Measurements from ENCODE around the gene ALAS1. TPM values are rescaled to one million over a fixed set of nuclear protein-coding genes. Genes with fewer than 3 reads are reported as not detected.
A peak's percentile ranks its signal among the peaks of the same experiment; 100 is the strongest.

The ALAS1 gene
- total and polyA plus RNA-seq, 8 donors, result 19.6 to 75.3 (median 39.1) TPM

GRCh38 chr3:52174896-52175295 lies 23.1 kb upstream of the ALAS1 start:
- no peak for DNase-seq
- no peaks in the 10 kb centered on the region for H3K36me3 ChIP-seq
- H3K27ac ChIP-seq, result no peak overlapping the region
- no peak for TF ChIP-seq POLR2A (IDR thresholded peaks at IDR 0.05)
- TF ChIP-seq, protein P1, sequence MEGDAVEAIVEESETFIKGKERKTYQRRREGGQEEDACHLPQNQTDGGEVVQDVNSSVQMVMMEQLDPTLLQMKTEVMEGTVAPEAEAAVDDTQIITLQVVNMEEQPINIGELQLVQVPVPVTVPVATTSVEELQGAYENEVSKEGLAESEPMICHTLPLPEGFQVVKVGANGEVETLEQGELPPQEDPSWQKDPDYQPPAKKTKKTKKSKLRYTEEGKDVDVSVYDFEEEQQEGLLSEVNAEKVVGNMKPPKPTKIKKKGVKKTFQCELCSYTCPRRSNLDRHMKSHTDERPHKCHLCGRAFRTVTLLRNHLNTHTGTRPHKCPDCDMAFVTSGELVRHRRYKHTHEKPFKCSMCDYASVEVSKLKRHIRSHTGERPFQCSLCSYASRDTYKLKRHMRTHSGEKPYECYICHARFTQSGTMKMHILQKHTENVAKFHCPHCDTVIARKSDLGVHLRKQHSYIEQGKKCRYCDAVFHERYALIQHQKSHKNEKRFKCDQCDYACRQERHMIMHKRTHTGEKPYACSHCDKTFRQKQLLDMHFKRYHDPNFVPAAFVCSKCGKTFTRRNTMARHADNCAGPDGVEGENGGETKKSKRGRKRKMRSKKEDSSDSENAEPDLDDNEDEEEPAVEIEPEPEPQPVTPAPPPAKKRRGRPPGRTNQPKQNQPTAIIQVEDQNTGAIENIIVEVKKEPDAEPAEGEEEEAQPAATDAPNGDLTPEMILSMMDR (IDR thresholded peaks at IDR 0.05), result no peak
- TF ChIP-seq EP300 (IDR thresholded peaks at IDR 0.05), result no peak
- TF ChIP-seq POLR2AphosphoS5 (IDR thresholded peaks at IDR 0.05), result no peak
- no peaks in the 10 kb centered on the region for H3K27me3 ChIP-seq
- 85 to 91% (median 89%) methylated on average over 9 of the region's 9 CpGs for WGBS, 5 donors
- intact Hi-C loops (cut with DNase I; ENCODE audit: low total_unique reads), result no loop called here
- H3K4me1 ChIP-seq, result peaks cover 0 to 14% (median 11%) of the 10 kb centered on the region in 4 donors
- H3K4me3 ChIP-seq, result no peak overlapping the region
- H3K9me3 ChIP-seq, result no peaks in the 10 kb centered on the region

DNA sequence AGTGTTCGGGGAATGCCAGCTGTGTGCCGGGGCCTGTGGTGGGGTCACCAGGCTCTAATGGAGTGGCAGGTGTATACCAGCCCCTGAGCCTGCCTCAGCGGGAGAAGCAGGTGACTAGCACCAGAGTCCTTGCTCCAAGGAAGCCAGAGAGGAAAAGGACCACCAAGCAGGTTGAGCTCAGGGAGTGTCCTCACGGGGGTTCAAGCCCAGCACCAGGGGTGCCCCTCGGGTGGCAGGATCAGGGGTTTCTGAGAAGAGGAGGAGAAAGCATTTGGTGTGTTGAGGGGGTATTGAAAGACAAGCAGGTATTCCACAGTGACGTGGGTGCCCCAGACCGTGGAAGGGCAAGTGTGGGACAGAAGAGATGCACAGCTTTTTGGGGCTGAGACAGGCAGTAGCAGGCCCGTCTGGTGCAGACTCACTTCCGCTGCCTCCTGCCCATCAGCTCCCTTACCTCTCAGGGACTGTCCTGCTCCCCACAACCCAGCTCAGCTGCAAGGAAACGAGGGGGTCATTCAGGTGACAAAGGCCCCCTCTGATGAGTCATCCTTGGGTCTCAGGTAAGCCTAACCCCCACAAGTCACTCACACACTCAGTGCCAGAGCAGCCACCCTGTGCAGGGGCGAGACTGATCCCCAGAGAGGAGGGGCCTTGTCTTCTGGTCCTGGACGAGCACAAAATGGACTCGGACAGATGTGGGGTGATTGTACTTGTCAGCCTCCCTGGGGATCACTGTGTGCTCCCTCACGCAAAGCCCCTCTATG lies 22.4 kb upstream of the ALAS1 start:
- WGBS, 5 donors, result 87 to 95% (median 92%) methylated on average over 14 of the region's 14 CpGs

DNA sequence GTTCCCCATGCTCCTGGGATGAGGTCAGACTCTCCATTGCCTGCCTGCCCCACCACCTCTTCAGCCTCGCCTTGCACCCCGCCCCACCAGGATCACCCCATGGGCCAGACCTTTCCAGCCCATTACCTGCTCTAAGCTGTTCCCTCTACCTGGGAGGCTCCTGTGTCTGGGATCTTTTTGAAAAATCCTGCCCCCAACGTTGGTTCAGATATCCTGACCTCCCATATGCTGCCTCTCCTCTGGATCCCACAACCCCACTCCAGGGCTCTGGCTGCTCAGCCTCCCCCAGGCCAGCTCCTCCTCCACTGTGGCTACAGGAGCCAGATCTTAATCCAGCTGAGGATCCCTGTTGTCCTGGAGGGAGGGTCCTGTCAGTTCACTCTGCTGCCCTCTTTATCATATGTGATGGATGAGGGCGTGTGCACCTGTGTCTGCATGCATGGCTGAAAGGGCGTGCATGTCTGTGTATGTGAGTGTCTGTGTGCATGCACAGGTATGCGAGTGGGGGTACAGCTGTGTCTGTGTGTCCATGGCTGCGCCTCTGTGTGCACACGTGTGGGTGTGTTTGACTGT lies 21.7 kb upstream of the ALAS1 start:
- no peaks in the 10 kb centered on the region for H3K36me3 ChIP-seq

More for the DNA sequence above, 22.4 kb upstream of the ALAS1 start:
- H3K27me3 ChIP-seq, result no peaks in the 10 kb centered on the region
- no peak overlapping the region for H3K27ac ChIP-seq
- TF ChIP-seq POLR2AphosphoS5 (IDR thresholded peaks at IDR 0.05), result no peak
- H3K9me3 ChIP-seq, result no peaks in the 10 kb centered on the region
- H3K36me3 ChIP-seq, result no peaks in the 10 kb centered on the region
- intact Hi-C loops (cut with DNase I; ENCODE audit: low total_unique reads), result no loop called here
- H3K4me1 ChIP-seq, result peaks cover 0 to 14% (median 11%) of the 10 kb centered on the region in 4 donors
- DNase-seq, result no peak
- no peak overlapping the region for H3K4me3 ChIP-seq

DNA sequence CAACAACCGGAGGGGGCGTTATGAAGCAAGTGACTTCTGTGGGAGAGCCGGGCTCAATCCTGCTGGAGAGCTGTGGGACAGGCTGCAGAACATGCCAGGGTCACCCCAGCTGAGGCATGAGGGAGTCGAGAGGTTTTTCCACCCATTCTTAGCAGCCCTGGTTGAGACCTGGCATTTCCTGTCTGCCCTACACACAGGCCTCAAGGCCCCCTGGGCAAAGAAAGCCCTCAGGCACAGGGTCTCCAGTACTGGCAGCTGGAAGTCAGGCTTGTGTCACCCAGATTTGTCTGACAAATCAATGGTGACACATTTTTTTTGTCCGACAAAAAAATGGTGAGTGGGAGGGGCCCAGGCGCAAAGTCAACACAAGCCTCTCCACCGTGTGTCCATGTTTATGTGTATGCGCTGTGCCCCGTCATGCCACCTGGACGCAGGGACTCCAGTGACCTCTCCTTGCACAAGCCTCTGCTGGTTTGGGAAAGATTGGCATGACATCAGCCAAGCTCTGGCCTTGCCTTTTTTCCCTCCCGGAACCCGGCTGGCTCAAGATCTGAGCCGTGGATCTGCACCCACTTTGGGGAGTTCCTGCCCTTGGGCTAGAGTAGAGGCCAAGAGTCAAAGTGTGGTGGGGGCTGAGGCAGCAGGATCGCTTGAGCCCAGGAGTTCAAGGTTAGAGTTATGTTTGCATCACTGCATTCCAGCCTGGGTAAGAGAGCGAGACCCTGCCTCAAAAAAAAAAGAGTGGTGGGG lies 20.8 kb upstream of the ALAS1 start:
- intact Hi-C loops (cut with DNase I; ENCODE audit: low total_unique reads), result no loop called here
- Histone ChIP-seq H3K27ac (peak overlapping the region; percentile 24 to 57 (median 49)), H3K9me3 (no peaks in the 10 kb centered on the region), H3K27me3 (no peaks in the 10 kb centered on the region), H3K4me1 (peaks cover 0 to 14% (median 11%) of the 10 kb centered on the region in 4 donors), H3K4me3 (no peak overlapping the region), H3K36me3 (no peaks in the 10 kb centered on the region)
- WGBS, 5 donors, result 30 to 64% (median 60%) methylated on average over 13 to 15 of the region's 15 CpGs
- TF ChIP-seq POLR2AphosphoS5 (IDR thresholded peaks at IDR 0.05), result peak in 2 of 3 donors; percentile 4 to 30
- TF ChIP-seq, protein P1 (IDR thresholded peaks at IDR 0.05), result no peak
- TF ChIP-seq EP300 (IDR thresholded peaks at IDR 0.05), result no peak
- peak; percentile 72 to 78 for DNase-seq

More for the DNA sequence above, 21.7 kb upstream of the ALAS1 start:
- Histone ChIP-seq H3K9me3 (no peaks in the 10 kb centered on the region), H3K4me1 (peaks cover 0 to 14% (median 11%) of the 10 kb centered on the region in 4 donors), H3K4me3 (no peak overlapping the region), H3K27me3 (no peaks in the 10 kb centered on the region), H3K27ac (no peak overlapping the region)
- intact Hi-C loops (cut with DNase I; ENCODE audit: low total_unique reads), result no loop called here
- WGBS, 5 donors, result 81 to 88% (median 83%) methylated on average over 7 to 8 of the region's 8 CpGs
- DNase-seq, result no peak
- TF ChIP-seq, protein P1 (IDR thresholded peaks at IDR 0.05), result no peak
- TF ChIP-seq POLR2A (IDR thresholded peaks at IDR 0.05), result no peak
